ENCODE measurements around the gene IGFBP4.

DNA sequence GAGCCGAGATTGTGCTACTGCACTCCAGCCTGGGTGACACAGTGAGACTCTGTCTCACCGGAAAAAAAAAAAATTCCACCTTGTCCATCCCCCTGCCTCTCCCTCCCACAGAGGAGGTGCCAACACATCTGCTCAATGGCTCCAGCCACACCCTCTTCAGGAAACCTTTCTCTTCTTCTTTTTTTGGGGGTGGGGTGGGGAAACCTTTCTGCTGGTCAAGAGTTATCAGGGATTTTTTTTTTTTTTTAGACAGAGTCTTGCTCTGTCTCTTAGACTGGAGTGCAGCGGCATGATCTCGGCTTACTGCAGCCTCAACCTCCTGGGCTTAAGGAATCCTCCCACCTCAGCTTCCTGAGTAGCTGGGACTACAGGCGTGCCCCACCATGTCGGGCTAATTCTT is 39.5 kb downstream of the IGFBP4 start:
- no peak for TF ChIP-seq HNF4A (CRISPR knock-in tag; IDR thresholded peaks at IDR 0.05)
- no peak for TF ChIP-seq ZFP41 (CRISPR knock-in tag; IDR thresholded peaks at IDR 0.05; ENCODE audit: borderline replicate concordance)

Data from HepG2 (cell line).